Kidney epithelial cell (primary cell): ENCODE results near the gene COL9A3. TPM values are rescaled to one million over a fixed set of nuclear protein-coding genes. Genes with fewer than 3 reads are reported as not detected.

ENCODE experiments used
- DNase-seq: peaks from one replicate; pipeline ENCODE4 v3.0.0-alpha.2; 2010; ENCODE audit warnings: low read depth
- H3K27me3 ChIP-seq: 2 replicates; pipeline ENCODE4 v1.6.0; 2011; ENCODE audit warnings: low read length; ENCODE audit not compliant: control insufficient read depth, insufficient read depth
- H3K36me3 ChIP-seq: 2 replicates; pipeline ENCODE4 v1.5.1; 2011; ENCODE audit warnings: low read length; ENCODE audit not compliant: control insufficient read depth, insufficient read depth
- H3K4me3 ChIP-seq: 2 replicates; pipeline ENCODE4 v1.5.1; 2011; ENCODE audit warnings: low read depth, mild to moderate bottlenecking, control low read depth, low read length
- CTCF ChIP-seq: IDR thresholded peaks from 2 replicates; pipeline ENCODE4 v1.5.1; 2011; ENCODE audit warnings: mild to moderate bottlenecking, moderate library complexity, low read length, control low read depth, inconsistent platforms; ENCODE audit not compliant: insufficient read depth, poor library complexity, severe bottlenecking
- total RNA-seq: library from RNA; depleted of rRNA; stranded (reverse); fragments of >200 nt; gene quantifications from 2 replicates; pipeline ENCODE4 v1.2.3, GENCODE V29; 2015

Gene COL9A3
- total RNA-seq, 1 donor from 2014 or later, result 10.4 TPM

GRCh38 chr20:62801284-62802010 lies 15.4 kb upstream of the COL9A3 start:
- Histone ChIP-seq H3K27me3 (no peaks in the 10 kb centered on the region), H3K36me3 (peaks cover 2% of the 10 kb centered on the region), H3K4me3 (no peak overlapping the region)
- TF ChIP-seq CTCF, result no peak
- no peak for DNase-seq

GRCh38 chr20:62802026-62802712 lies 14.7 kb upstream of the COL9A3 start:
- TF ChIP-seq CTCF, result no peak
- no peak for DNase-seq
- H3K4me3 ChIP-seq, result no peak overlapping the region
- peaks cover 2% of the 10 kb centered on the region for H3K36me3 ChIP-seq
- H3K27me3 ChIP-seq, result no peaks in the 10 kb centered on the region

GRCh38 chr20:62804021-62804626 lies 12.7 kb upstream of the COL9A3 start:
- no peak for TF ChIP-seq CTCF

GRCh38 chr20:62804627-62805154 lies 12.2 kb upstream of the COL9A3 start, which contains the start of gene OGFR:
Gene OGFR, plus strand, starts transcription at chr20:62804835. Its CDS starts 25 bp downstream, at chr20:62804860.
- Histone ChIP-seq H3K36me3 (peaks cover under 1% of the 10 kb centered on the region), H3K27me3 (no peaks in the 10 kb centered on the region), H3K4me3 (peak within 1 kb of the TSS; percentile 64)
- no peak for DNase-seq
- TF ChIP-seq CTCF, result no peak

More at GRCh38 chr20:62804021-62804626, 12.7 kb upstream of the COL9A3 start:
- Histone ChIP-seq H3K27me3 (no peaks in the 10 kb centered on the region), H3K36me3 (no peaks in the 10 kb centered on the region), H3K4me3 (peak overlapping the region; percentile 64)
- DNase-seq, result no peak

GRCh38 chr20:62805155-62805710 lies 11.6 kb upstream of the COL9A3 start:
- no peak for TF ChIP-seq CTCF
- DNase-seq, result no peak

More at GRCh38 chr20:62805155-62805710, 11.6 kb upstream of the COL9A3 start:
- Histone ChIP-seq H3K36me3 (peaks cover 4% of the 10 kb centered on the region), H3K27me3 (no peaks in the 10 kb centered on the region), H3K4me3 (peak overlapping the region; percentile 64)
